Testis (tissue), 2 donors: ENCODE measurements around the gene GPC1.

Experiments used
- POLR2A ChIP-seq: fragments of 450-650 bp; IDR thresholded peaks from one replicate; pipeline ENCODE4 v1.6.1; 2017; ENCODE audit warnings: antibody characterized with exemption, mild to moderate bottlenecking, moderate library complexity
- TF ChIP-seq, protein P1 (sequence below), 3 experiments: fragments of 450-650 bp in 2 of 3; fragments of 200-600 bp in 1 of 3; sonication (generic) in 1 of 3; IDR thresholded peaks; one replicate each; pipeline ENCODE4 v1.5.1; 2016 to 2019; ENCODE audit warnings: antibody characterized with exemption in 3 of 3, mild to moderate bottlenecking in 2 of 3, moderate library complexity in 1 of 3

DNA sequence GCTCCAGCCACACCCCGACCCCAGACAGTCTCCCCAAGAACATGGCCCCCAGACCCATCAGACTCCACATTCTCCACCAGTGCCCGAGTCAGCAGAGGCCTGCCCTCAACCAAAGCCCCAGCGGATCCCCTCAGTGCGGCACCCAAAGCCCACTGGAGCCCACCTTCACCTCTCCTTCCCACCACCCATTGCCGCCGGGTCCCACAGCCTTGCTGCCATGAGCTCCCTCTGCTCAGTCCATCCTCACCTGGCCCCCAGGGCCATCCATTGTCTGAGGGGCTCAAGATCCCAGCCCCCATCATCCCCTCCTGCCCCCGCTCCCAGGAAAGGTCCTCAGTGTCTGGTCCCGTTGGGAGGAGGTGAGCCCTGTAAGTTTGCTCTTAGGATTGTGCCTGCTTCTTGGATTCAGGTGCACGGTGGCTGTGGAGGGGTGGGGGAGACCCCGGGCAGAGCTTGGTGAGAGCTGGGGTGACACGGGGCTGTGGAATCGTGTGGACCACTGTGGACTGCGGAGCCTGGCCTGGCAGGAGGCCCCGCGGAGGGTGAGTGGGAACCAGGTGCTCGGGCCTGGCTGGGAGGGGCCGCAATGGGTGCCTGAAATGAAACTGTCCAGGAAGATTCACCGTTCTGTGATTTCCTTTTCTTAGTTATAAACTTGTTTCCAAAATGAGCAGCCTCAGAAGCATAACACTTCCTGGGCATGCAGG is 32.7 kb upstream of the GPC1 start:
- TF ChIP-seq, protein P1, sequence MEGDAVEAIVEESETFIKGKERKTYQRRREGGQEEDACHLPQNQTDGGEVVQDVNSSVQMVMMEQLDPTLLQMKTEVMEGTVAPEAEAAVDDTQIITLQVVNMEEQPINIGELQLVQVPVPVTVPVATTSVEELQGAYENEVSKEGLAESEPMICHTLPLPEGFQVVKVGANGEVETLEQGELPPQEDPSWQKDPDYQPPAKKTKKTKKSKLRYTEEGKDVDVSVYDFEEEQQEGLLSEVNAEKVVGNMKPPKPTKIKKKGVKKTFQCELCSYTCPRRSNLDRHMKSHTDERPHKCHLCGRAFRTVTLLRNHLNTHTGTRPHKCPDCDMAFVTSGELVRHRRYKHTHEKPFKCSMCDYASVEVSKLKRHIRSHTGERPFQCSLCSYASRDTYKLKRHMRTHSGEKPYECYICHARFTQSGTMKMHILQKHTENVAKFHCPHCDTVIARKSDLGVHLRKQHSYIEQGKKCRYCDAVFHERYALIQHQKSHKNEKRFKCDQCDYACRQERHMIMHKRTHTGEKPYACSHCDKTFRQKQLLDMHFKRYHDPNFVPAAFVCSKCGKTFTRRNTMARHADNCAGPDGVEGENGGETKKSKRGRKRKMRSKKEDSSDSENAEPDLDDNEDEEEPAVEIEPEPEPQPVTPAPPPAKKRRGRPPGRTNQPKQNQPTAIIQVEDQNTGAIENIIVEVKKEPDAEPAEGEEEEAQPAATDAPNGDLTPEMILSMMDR (IDR thresholded peaks at IDR 0.05) = no peak
- TF ChIP-seq POLR2A = no peak
